SH-SY5Y (cell line): ENCODE results near the gene SHROOM2.

Experiments used
- GATA2 ChIP-seq: IDR thresholded peaks from 2 replicates; pipeline ENCODE4 v1.6.1; 2011; ENCODE audit warnings: mild to moderate bottlenecking, low read depth, low read length
- GATA3 ChIP-seq: IDR thresholded peaks from 2 replicates; pipeline ENCODE4 v1.6.1; 2011; ENCODE audit warnings: low read depth, mild to moderate bottlenecking, low read length, moderate library complexity

GRCh38 chrX:9980927-9981326 lies 194.7 kb downstream of the SHROOM2 start:
- TF ChIP-seq GATA2 (no peak), GATA3 (no peak)
